ENCODE measurements around the gene APP.
A peak's percentile ranks its signal among the peaks of the same experiment; 100 is the strongest.

Gene APP

DNA sequence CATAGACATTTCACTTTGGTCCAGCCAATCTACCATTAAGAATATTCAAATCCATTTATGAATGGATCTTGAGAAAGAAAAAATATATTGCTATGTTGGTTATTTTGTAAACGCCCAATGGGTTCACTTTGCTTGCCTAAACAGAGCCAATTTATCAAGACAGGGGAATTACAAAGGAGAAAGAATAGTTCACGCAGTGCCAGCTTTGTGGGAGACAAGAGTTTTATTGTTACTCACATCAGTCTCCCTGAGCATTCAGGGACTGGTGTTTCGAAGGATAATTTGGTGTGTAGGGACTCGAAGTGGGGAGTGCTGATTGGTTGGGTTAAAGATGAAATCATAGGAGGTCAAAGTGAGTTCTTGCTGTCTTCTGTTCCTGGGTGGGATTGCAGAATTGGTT is 300.5 kb downstream of the APP start:
- DNase-seq (ENCODE audit: low read depth) = no peak

DNA sequence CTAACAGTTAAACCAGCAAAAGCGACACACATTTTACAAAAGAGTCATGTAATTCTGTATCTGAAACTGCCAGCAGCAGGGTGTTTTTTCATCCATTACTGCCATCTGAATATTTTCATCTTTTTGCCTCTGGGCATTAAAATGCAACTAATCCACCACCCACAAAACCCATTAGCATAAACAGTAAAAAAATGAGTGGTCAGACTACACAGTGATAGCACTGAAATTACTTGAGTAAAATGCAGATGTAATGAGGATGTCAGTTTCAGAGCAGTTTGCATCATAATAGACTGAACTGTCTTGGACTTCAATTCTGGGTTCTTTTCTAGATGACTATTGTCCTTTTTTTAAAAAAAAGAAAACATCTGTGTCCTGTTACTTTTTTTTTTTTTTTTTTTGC is 303.5 kb downstream of the APP start:
- no peak for DNase-seq (ENCODE audit: low read depth)

DNA sequence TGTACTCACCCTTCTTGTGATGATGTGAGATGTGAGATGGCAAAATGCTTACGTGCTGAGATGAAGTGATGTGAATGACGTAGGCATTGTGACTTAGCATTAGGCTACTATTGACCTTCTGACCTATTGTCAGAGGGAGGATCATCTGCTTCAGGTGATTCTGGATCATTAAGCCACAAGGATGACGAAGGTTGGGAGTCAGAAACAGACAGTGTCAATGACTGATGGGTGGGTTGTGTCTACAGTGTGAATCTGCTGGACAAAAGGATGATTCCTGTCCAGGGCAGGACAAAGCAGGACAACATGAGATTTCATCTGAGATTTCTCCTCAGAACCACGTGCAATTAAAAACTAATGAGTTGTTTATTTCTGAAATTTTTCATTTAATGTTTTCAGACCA is 306.8 kb downstream of the APP start:
- no peak for DNase-seq (ENCODE audit: low read depth)

DNA sequence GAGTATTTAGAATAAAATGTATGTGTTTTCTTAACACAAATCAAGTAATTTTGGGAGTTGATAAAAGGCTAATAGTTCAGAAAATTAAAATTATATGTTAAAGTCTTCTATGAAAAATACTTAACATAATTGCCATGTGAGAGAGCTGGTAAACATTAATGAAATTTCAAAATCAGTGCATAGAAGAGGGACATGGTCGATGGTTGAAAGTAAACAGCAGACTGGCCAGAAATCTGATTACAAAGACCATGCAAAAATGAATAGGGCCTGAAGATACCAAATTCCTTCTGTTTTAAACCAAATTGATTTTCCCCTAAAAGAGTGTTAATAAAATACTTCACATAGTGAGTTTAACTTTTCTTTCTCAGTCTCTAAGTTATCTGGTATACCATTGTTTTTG is 307.5 kb downstream of the APP start:
- DNase-seq (ENCODE audit: low read depth) = no peak

DNA sequence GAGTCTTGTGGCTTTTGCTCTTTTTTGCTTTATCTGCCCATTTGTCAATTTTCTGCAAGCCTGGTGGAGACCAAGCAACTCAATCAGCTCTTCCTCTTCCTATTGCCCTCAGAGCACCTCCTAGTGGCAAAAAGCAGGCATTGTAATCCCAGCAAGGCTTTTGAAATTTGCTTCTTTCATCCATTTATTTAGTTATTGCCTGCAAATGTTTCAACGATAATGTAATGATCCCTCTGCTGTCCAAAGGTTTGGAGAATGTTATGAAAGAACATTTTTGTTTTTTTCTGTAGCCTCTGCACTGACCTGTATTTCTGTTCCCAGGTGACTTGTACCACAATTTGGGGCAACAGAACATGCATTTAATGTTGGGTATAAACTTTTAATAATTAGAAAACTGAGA is 308.0 kb downstream of the APP start:
- peak; percentile 57 for DNase-seq (ENCODE audit: low read depth)

DNA sequence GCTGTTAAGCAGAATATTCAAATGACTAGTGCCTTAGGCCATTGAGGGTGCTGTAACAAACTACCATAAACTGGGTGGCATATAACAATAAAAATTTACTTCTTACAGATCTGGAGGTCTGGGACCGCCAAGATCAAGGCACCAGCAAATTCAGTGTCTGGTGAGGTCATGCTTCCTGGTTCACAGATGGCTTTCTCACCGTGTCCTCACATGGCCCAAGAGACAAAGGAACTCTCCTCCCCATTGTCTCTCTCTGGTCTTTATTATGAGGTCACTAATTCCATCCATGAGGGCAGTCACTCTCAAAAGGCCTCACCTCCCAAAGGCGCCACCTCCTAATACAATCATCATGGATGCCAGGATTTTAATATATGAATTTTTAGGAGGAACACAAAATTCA is 308.5 kb downstream of the APP start:
- DNase-seq (ENCODE audit: low read depth) = no peak

DNA sequence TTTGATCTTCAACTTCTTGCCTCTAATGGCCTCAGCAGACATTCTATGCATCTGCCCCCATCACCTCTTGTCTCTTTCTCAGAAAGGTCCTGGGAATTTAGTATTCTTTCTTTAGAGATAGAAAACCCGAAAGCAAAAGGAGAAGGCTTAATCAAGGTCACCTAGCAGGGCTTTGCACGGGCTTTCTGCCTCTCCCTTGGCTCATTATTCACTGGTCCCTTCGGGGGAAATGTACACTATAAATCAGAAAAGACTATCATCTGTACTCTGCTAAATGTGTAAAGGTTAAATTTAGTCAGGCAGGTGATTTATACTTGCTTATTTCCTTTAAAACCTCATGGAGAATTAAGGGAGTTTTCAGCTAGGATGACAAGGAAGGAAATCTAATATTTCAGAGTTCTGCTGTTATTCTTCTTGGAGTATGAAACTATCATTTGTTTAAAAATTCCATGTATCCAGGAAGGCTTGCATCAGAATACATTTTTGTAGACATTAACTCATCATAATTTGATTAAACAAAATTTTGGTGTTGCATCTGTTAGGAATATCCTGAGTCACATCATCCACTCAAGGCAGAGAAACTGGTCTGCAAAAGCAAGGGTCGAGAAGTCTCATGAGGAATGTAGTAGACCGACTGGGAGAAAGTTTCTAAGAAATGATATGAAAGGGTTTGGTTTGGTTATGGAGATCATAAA is 311.2 kb downstream of the APP start:
- DNase-seq (ENCODE audit: low read depth) = peak; percentile 49

DNA sequence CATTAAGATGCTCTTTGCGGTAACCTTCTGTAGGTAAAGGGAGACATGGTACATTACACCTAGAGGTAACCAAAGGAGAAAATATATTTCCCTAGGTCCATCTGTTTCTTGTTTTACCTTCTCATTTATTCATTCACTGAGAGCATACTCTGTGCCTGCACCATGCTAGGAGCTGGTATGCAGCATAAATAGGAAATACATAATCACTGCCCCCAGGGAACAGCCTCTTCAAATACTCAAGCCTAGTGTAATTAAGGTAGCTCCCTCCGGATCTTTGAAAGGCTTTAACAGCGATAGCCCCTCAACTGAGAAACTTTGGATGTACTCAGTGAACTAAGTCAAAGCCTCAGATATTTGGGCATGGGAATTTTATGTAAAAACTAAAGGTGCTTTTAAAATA is 312.2 kb downstream of the APP start:
- DNase-seq (ENCODE audit: low read depth) = no peak

DNA sequence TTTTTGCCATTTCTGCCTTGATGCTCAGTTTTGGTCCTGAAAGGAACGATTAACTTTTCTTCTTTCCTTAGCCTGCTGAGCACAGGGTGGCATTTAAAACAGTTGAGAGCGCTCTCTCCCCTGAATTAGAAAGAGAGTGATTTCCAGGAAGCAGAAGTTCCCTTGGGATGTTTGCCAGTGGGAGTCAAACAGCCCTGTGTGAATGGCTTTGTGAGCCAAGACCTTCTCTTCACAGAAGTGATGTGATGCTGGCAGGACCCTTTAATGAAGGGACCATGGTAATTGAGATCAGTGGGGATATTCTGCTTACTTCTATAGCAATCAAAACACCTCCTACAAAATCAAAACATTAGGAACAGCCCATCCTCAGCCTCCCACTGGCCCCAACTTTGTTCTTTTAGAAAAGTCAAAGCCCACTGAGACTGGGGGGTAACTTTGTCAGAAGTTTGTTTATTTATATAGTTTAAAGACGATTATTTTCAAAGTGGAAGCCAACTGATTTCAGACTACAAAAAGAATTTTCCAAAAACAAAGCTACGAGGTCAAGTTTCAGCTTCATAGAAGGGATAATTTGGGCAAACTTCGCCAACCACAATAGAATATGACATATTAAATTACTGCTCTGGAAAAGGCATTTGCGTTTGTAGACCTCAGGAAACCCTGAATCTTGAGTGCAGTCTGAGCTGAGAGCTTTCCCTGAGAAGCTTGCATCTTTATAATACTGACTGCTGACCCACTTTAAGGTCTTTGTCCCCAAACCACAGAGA is 313.1 kb downstream of the APP start:
- no peak for DNase-seq (ENCODE audit: low read depth)

DNA sequence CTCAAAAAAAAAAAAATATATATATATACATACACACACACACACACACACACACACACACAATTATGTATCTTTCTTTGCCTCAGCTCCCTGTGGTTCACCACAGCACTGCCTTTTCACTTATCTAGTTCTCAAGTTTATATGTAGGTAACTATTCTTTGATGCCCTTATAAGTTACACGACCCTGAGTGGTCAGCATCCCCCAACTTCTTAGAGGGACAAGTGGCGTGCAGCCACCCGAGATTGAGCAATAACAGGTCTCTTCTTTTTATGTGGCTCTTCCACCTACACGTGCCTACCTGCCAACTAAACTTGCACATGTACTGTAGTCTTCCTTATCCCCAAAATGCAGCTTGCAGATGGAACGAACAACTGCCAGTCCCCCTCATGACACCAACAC is 315.0 kb downstream of the APP start:
- no peak for DNase-seq (ENCODE audit: low read depth)

DNA sequence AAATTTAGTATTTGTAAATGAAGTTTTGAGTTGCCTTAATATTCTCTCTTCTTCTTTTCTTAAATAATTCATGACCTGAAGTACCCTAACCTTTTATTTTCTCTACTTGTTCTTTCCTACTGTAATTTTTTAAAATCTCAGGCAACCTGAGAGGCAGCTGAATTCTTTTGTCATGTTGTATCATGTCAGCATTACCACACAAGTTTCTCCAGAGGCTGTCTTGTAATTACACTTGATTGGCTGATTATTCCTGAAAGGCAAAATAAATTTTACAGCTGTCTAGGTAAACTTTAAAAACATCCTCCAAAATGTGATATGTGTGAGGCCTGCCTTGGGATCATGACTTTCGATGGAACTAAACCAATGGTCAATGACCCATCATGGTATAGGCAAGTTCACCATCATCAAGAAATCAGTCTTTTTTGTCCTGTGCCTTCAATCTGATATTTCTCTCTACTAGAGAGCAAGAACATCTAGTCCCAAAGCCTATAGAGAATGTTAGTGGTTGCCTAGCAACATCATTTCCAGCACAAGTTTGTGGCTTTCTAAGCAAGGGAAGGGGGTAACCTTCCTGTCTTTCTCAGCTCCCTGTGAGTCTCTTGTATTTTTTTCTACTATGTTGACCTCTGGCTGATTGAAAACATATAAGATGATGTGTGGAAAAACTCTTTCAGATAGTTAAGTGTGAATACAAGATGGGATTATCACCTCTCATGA is 320.3 kb downstream of the APP start:
- peak; percentile 24 for DNase-seq (ENCODE audit: low read depth)

DNA sequence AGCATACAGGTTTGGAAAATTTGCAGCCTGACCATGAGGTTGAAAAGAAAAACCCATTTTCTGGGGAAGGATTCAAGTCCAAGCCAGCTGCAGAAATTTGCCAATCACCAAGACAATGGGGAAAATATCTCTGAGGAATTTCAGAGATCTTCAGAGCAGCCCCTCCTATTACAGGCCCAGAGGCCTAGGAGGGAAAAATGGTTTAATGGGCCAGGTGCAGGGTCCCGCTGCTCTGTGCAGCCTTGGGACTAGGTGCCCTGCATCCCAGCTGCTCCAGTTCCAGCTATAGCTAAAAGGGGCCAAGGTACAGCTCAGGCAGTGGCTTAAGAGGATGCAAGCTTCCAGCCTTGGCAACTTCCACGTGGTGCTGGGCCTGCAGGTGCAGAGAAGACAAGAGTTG is 322.3 kb downstream of the APP start:
- DNase-seq (ENCODE audit: low read depth) = no peak

DNA sequence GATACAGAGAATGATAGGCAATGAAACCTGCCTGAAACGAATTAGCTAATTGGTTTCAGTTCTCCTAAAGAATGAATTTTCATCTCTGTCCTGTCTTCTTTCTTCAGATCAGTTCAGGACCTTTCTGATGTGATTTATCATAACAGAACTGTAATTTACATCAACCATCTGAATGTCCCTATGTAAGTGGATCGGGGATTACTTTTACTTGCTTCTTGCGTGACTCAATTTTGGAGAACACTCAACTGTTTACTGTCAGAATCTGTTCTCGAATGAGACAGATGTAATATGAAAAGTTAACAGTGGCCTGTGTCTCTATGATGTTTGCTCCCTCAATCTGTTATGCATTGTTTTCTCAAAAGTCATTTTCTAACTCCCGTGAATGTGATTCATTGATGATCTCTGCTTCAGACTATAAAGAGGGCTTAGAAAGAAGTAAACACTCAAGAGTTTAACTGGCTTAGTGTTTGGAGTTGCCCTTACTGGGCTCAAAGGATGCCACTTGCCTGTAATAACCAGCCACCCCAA is 324.8 kb downstream of the APP start:
- peak; percentile 57 for DNase-seq (ENCODE audit: low read depth)

DNA sequence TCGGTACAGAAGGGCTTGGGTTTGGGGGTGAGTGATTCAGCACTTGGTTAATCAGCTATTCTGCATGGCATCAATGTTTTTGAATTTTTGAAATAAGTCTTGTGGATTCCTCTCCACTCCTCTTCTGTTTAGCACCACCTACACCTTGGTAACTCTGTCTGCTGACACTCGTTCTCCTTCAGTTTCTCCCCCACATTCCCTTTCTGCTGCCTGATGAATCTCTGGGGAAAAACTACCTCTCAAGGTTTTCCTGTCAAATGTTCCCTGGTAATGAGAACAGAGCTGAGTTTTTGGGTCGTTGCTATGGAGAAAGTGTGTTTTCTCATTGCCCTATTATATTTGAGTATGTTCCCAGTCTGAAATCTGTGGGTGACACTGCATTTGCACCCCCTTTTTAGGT is 327.6 kb downstream of the APP start:
- DNase-seq (ENCODE audit: low read depth) = peak; percentile 46

DNA sequence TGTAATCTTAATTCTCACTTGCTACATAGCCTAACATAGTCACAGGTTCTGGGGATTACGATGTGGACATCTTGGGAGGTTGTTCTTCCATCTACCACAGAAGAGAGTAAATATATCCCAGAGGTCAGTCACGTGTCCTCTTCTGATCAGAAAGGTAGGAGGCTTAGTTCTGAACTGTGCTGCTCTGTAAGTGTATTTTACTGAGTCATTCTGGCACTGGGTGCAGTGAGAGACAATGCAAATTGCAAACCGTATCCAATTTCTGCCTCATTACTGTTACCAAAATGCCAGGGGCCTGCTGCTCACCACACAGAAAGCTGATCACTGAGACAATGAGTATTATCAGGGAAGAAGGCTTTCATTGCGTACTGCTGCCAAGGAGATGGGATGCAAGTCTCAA is 331.8 kb downstream of the APP start:
- no peak for DNase-seq (ENCODE audit: low read depth)

DNA sequence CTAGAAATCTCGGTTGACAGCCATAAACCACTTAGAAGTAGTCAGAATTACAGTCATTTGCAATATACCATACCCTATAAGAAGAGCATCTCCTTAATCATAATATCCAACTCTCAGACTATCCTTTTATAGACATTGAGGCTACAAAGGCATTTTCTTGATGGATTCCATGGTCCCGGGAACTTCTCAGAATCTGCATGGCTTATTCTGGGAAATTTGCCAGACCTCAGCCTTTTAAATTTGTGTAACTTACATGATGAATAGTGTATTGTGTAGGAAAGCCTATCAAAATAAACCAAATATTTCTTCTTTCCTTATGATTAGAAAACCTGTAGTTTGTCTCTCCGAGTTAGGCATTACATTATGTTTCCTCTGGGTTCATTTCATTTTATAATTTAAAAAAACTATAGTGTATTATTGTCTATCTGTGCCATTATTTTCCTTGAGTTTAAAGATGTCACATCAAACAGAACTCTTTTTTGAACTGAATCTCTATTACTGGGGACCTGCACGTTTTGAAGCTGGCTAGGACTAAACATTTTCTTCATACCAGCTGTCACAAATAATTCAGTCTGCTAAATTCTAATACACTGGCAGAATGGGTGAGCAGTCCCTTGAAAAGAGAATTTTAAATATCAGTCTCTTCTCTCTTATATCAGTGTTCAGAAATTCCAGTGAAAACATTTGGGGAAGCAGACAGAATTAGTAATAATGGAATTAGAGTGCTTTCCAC is 332.9 kb downstream of the APP start:
- peak; percentile 94 for DNase-seq (ENCODE audit: low read depth)

DNA sequence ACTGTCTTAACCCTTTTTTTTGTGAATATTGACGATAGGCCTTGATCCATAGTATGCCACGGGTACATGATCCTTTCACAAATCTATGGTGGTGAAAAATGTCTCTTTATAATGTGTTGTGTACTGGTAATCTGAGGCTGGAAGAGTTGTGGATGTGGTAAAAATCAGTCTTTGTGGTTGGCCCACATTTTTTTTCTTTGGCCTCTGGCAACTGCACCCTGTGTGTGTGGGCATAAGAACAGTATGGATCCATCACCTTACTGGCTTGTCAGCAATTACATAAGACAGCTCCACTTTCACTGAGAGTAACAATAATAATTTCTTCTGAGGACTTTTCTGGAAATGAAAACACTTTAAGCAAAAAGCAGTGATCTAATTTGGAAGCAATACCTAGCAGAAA is 334.2 kb downstream of the APP start:
- peak; percentile 83 for DNase-seq (ENCODE audit: low read depth)

DNA sequence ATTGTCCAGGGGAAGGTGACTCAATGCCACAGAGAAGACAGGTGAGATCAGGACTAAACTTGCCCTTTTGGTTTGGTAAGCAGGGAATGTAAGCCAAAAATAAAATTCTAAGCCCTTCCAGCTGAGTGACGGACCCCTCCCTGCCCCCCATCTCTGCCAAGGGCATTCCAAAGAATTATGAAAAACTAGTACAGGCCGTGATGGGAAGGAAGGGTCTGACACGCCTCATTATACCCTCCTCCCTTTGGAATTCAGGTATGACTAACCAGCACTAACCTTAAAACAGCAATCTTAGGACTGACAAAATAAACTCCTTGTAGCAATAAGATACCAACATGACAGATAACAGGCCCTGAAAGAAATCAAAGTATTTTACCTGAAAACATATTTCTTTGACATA is 336.2 kb downstream of the APP start:
- DNase-seq (ENCODE audit: low read depth) = peak; percentile 32

DNA sequence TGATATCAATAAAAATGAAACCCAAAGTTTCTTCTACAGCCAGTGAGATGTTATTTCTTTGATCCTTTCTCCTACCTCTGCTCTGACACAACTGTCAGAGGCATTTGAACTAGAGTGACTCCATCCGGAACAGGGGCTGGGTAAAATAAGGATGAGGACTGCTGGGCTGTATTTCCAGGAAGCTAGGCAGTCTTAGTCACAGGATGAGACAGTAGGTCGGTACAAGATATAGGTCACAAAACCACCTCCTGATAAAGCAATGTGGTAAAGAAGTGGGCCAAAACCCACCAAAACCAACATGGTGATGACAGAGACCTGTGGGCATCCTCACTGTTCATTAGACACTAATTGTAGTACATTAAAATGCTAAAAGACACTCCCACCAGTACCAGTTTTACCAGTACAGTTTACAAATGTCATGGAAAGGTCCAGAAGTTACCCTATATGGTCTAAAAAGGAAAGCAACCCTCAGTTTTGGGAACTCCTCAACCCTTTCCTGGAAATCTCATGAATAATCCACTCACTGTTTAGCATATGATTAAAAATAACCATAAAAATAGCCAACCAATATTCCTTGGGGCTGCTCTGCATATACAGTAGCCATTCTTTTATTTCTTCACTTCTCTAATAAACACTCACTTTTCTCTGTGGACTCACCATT is 339.1 kb downstream of the APP start:
- DNase-seq (ENCODE audit: low read depth) = peak; percentile 42

Data from amniotic epithelial cell (primary cell).